MM.1S (cell line): Measurements from ENCODE around the gene CALCB.

Experiments
- DNase-seq: peaks from one replicate; pipeline ENCODE4 v3.0.0-alpha.2; 2015
- H2AFZ ChIP-seq: fragments of 300-600 bp; sonication (generic); 2 replicates; pipeline ENCODE4 v1.6.0; 2016; ENCODE audit warnings: antibody characterized with exemption, low read length
- H3F3A ChIP-seq: fragments of 300-600 bp; sonication (generic); 2 replicates; pipeline ENCODE4 v1.6.1; 2016; ENCODE audit warnings: mild to moderate bottlenecking, antibody characterized with exemption, low read length, moderate library complexity, mixed read lengths; ENCODE audit not compliant: insufficient read depth
- H3K27ac ChIP-seq: fragments of 300-600 bp; sonication (generic); 2 replicates; pipeline ENCODE4 v1.5.1; 2016; ENCODE audit warnings: mild to moderate bottlenecking, low read length
- H3K27me3 ChIP-seq: fragments of 300-600 bp; sonication (generic); replicated peaks from 2 replicates; pipeline ENCODE4 v1.6.0; 2016; ENCODE audit warnings: low read length; ENCODE audit not compliant: insufficient read depth
- H3K36me3 ChIP-seq: fragments of 300-600 bp; sonication (generic); replicated peaks from 2 replicates; pipeline ENCODE4 v1.6.1; 2016; ENCODE audit warnings: mild to moderate bottlenecking, low read length, mixed read lengths; ENCODE audit not compliant: insufficient read depth
- H3K4me1 ChIP-seq: fragments of 300-600 bp; sonication (generic); 2 replicates; pipeline ENCODE4 v1.6.1; 2016; ENCODE audit warnings: low read length, mixed read lengths
- H3K4me2 ChIP-seq: fragments of 300-600 bp; sonication (generic); 2 replicates; pipeline ENCODE4 v1.6.0; 2016; ENCODE audit warnings: low read depth, low read length
- H3K4me3 ChIP-seq: fragments of 300-600 bp; sonication (generic); 2 replicates; pipeline ENCODE4 v1.5.1; 2016; ENCODE audit warnings: low read length, mixed read lengths
- H3K79me2 ChIP-seq: fragments of 300-600 bp; sonication (generic); 2 replicates; pipeline ENCODE4 v1.6.1; 2016; ENCODE audit warnings: mixed run types, low read length, mixed read lengths
- H3K9ac ChIP-seq: fragments of 300-600 bp; sonication (generic); 2 replicates; pipeline ENCODE4 v1.6.1; 2016; ENCODE audit warnings: low read length, mixed read lengths
- H3K9me2 ChIP-seq: fragments of 300-600 bp; sonication (generic); replicated peaks from 2 replicates; pipeline ENCODE4 v1.6.1; 2016; ENCODE audit warnings: mild to moderate bottlenecking, low read length, mixed read lengths; ENCODE audit not compliant: insufficient read depth
- H3K9me3 ChIP-seq: fragments of 300-600 bp; sonication (generic); replicated peaks from 2 replicates; pipeline ENCODE4 v1.6.1; 2016; ENCODE audit warnings: mild to moderate bottlenecking, low read length, mixed read lengths; ENCODE audit not compliant: insufficient read depth
- H4K20me1 ChIP-seq: fragments of 300-600 bp; sonication (generic); 2 replicates; pipeline ENCODE4 v1.6.1; 2016; ENCODE audit warnings: mild to moderate bottlenecking, low read length, moderate library complexity, mixed read lengths; ENCODE audit not compliant: insufficient read depth
- CTCF ChIP-seq: fragments of 300-600 bp; sonication (generic); IDR thresholded peaks from 2 replicates; pipeline ENCODE4 v1.5.1; 2016; ENCODE audit warnings: antibody characterized with exemption, low read length, mixed read lengths
- EZH2 ChIP-seq: fragments of 300-600 bp; sonication (generic); optimal IDR thresholded peaks from 2 replicates; pipeline ENCODE3; 2017; ENCODE audit warnings: low read depth, mild to moderate bottlenecking, antibody characterized with exemption, low read length, mixed read lengths
- EZH2phosphoT487 ChIP-seq: fragments of 300-600 bp; sonication (generic); IDR thresholded peaks from 2 replicates; pipeline ENCODE4 v1.6.1; 2018; ENCODE audit warnings: antibody characterized with exemption, low read length

The CALCB gene

GRCh38 chr11:15073361-15074205, at the start of gene CALCB:
Gene CALCB (plus strand): TSS chr11:15073593. CDS start chr11:15074719, 1,126 bp downstream.
- H3K4me2 ChIP-seq: peak within 1 kb of the TSS; percentile 71
- DNase-seq: no peak
- no peaks in the 10 kb centered on the region for H3F3A ChIP-seq
- TF ChIP-seq EZH2phosphoT487 (no peak), CTCF (no peak), EZH2 (no peak)
- peak within 1 kb of the TSS; percentile 20; the same call in 1 of the 2 replicates for H3K9ac ChIP-seq
- 0 out of 2 replicates have a peak within 1 kb of the TSS, but pooled peaks have one; percentile 2 for H3K27ac ChIP-seq
- no peaks in the 10 kb centered on the region for H3K27me3 ChIP-seq
- peak within 1 kb of the TSS; percentile 64 for H2AFZ ChIP-seq
- H4K20me1 ChIP-seq: no peaks in the 10 kb centered on the region
- H3K4me3 ChIP-seq: peak within 1 kb of the TSS; percentile 52
- H3K9me3 ChIP-seq: no peaks in the 10 kb centered on the region
- no peaks in the 10 kb centered on the region for H3K79me2 ChIP-seq
- H3K36me3 ChIP-seq: no peaks in the 10 kb centered on the region
- H3K9me2 ChIP-seq: no peaks in the 10 kb centered on the region
- H3K4me1 ChIP-seq: peaks cover 6% of the 10 kb centered on the region; the same call in 1 of the 2 replicates

- no peak for TF ChIP-seq CTCF
- TF ChIP-seq EZH2phosphoT487: no peak
- no peak for TF ChIP-seq EZH2
- Histone ChIP-seq H3K9me3 (no peaks in the 10 kb centered on the region), H3K36me3 (no peaks in the 10 kb centered on the region), H3K27me3 (no peaks in the 10 kb centered on the region), H3K9ac (no peak overlapping the region), H3K4me3 (no peak overlapping the region), H3K79me2 (no peaks in the 10 kb centered on the region), H3K4me1 (no peaks in the 10 kb centered on the region), H3K27ac (no peak overlapping the region), H3F3A (no peaks in the 10 kb centered on the region), H3K4me2 (no peak overlapping the region), H4K20me1 (no peaks in the 10 kb centered on the region), H3K9me2 (no peaks in the 10 kb centered on the region), H2AFZ (no peak overlapping the region)
- no peak for DNase-seq
Measured at GRCh38 chr11:15027011-15027410, 46.4 kb upstream of the CALCB start.

GRCh38 chr11:15027956-15028355, 45.4 kb upstream of the CALCB start:
- no peaks in the 10 kb centered on the region for H3F3A ChIP-seq
- TF ChIP-seq CTCF: no peak
- no peak for TF ChIP-seq EZH2
- no peak for TF ChIP-seq EZH2phosphoT487
- no peak overlapping the region for H3K27ac ChIP-seq
- no peaks in the 10 kb centered on the region for H3K36me3 ChIP-seq
- H3K9me3 ChIP-seq: no peaks in the 10 kb centered on the region
- DNase-seq: no peak
- H3K4me2 ChIP-seq: no peak overlapping the region
- H3K79me2 ChIP-seq: no peaks in the 10 kb centered on the region
- no peak overlapping the region for H3K9ac ChIP-seq
- no peaks in the 10 kb centered on the region for H3K27me3 ChIP-seq
- H3K9me2 ChIP-seq: no peaks in the 10 kb centered on the region
- no peak overlapping the region for H2AFZ ChIP-seq
- no peaks in the 10 kb centered on the region for H3K4me1 ChIP-seq
- H4K20me1 ChIP-seq: no peaks in the 10 kb centered on the region
- no peak overlapping the region for H3K4me3 ChIP-seq
